NOMO-1 (cell line): Measurements from ENCODE around the gene MED26.

Source experiments
- DNase-seq, 2 experiments: peaks; one replicate each; lab custom pipeline; 2025; ENCODE audit not compliant: unreplicated experiment in 2 of 2; lab: John Stamatoyannopoulos, UW

MED26 gene

GRCh38 chr19:16618248-16618647 lies 9.8 kb downstream of the MED26 start:
- DNase-seq, result no peak

DNA sequence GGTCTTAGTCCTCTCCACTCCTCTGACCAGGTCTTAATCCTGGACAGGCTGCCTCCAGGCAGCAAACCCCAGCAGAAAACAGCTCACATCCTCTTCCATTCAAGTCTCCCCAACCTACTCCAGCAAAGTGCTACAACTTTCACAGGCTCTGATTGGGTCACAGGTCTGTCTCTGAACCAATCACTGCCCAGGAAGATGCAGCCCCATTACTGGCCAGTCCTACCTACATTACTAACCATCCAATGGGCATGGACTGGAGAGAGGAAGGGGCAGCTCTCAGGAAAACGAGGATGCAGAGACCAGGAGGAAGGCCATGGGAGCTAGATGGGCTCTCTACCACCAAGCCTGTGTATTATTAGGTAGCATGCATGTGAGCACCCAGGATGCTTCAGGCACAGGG lies 12.2 kb downstream of the MED26 start:
- DNase-seq, result no peak

DNA sequence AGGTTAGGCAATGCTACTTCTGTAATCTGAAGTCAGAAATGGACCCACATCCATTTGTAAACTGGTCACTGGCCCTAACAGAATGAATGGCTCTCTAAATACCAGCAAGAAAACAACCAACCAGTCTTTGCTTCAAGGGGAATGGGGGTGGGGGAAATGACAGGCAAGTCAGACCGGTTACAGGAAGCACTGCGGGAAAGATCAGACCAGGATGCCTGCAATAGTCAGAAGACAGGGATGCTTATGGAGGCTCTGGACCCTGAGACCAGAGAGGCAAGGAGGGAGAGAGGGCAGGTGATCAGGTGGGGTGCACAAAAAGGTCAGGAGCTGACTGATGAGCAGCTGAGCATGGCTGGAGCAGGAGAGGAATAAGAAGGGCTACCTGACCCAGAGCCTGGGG lies 13.1 kb downstream of the MED26 start:
- DNase-seq, result no peak

DNA sequence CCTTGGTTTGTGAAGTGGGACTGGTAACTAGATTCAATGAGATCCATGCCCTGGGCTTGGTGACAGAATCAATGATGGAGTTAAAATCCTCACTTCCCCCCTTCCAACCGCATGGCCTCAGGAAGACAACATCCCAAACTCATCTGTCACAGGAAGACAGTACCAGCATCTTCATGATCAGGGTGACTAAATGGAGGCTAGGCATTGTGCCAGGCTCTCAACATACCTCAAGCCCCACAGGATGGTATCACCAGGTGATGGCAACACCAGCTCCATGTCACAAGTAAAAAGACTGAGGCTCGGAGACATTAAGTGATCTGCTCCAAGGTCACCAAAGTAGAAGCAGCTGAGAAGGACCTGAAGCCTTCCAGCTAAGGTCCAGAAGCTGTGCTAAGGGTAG lies 14.2 kb downstream of the MED26 start:
- DNase-seq, result no peak

DNA sequence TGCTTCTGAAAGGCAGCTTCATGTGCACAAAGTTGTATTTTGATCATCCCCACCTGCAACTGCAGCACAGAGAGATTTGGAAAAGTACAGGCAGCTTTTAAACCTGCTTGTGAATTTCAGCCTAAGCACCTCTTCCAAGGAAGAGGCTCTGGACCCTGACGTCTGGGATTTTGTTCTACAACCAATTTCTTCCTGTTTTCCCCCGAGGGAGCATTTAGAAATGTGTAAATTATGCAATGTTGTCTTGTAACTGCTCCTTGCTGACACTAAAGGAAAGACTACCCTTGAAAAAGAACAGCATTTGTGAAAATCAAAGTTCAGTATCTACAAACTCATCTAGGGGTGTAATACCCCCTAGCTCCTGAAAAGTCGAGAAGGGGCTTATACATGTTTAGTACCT lies 15.4 kb downstream of the MED26 start:
- peak in 1 of 2 experiments; percentile 30 for DNase-seq

DNA sequence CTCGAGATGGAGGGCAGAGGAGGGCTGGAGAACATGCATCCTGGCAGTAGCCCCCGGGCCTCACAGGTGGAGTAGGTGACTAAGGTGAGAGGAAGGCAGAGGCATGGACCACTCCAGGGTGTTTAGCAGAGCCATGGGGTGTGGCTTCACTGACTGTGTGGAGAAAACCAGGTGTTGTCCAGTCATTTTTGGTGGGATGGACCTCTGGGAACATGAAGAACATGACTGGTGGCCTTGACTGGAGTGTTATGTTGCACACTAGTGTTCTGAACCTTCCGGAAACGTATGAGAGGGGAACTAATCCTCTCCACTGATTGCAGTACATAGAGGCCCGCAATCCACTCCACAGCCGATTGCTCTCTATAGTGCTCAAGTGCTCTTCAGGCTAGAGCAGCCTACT lies 16.9 kb downstream of the MED26 start:
- no peak for DNase-seq

- DNase-seq, result no peak
These were observed 18.3 kb downstream of the MED26 start for GRCh38 chr19:16609511-16610200.

DNA sequence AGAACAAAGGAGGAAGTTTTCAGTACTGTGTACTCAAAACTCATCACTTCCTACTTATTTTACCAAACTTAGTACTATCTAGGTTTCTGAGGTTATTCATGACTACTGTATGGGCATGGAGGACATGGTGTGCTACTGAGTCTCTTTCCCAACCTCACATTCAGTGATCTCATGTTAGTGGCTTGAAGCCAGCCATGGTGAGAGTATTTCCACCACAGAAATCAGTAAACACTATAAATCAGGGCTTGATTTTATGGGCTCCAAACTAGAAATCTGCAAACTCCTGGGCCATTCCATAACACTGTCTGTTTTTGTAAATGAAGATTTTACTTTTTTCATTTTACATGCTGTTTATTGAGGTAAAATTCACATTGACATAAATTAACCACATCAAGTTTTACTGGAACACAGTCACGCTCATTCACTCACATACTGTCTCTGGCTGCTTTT lies 19.7 kb downstream of the MED26 start:
- DNase-seq, result peak; percentile 16 to 76

GRCh38 chr19:16607819-16608218 lies 20.2 kb downstream of the MED26 start:
- DNase-seq, result no peak

GRCh38 chr19:16605553-16605994 lies 22.4 kb downstream of the MED26 start:
- DNase-seq, result no peak

GRCh38 chr19:16605115-16605514 lies 22.9 kb downstream of the MED26 start:
- no peak for DNase-seq

- DNase-seq, result no peak
These were observed 23.4 kb downstream of the MED26 start for GRCh38 chr19:16604615-16605014.

- DNase-seq, result no peak
These were observed 24.9 kb downstream of the MED26 start for GRCh38 chr19:16603090-16603489.

GRCh38 chr19:16601378-16602052 lies 26.5 kb downstream of the MED26 start:
- no peak for DNase-seq

DNA sequence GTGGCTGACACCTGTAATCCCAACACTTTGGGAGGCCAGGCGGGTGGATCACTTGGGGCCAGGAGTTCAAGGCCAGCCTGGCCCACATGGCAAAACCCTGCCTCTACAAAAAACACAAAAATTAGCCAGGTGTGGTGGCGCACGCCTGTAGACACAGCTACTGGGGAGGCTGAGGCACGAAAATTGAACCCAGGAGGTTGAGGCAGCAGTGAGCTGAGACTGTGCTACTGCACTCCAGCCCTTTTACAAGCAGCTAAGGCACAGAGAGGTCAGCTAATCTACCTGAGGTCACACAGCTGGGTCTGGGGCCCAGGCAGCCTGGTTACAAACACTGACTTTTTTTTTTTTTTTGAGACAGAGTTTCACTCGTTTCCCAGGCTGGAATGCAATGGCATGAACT lies 27.2 kb downstream of the MED26 start:
- no peak for DNase-seq

GRCh38 chr19:16599655-16600346 lies 28.2 kb downstream of the MED26 start:
- DNase-seq, result no peak

DNA sequence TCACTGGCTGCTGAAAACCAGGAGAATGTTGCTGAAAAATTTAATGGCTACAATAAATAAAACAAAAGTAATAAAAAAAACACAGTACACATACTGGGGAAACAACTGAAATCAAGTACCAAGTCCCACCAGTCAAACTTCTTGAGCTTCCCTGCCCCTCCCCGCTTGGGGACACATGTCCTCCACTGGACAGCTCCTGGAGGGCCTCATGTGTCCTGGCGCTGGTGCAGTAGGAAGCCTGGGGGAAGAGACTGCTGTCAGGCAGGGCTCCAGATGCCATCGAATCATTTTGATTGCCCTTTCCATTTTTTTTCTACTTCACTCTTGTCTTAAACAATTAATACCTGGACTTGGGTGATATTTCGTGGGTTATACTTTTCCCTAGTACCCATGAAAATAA lies 29.2 kb downstream of the MED26 start:
- no peak for DNase-seq

- DNase-seq, result no peak
These were observed 31.6 kb downstream of the MED26 start for GRCh38 chr19:16596399-16596798.

- DNase-seq, result no peak
These were observed 32.9 kb downstream of the MED26 start for GRCh38 chr19:16595097-16595496.

DNA sequence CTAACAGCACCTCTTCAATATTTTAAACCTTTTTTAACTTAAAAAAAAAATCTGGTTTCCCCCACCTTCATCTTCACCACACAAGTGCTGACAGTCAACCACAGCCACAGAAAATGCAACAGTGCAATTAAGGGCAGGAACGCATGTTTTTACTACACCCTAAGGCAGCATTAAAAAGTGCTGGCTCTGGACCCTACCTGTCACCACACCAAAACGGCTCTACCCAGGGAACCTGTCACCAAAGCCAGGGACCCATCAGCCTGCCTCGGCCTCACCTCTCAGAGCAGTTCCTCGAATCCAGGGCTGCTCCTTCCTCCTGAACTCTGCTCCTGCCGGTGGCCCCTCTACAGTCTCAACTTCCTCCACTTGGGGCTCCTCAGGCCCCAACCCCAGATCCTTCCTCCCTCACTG lies 33.3 kb downstream of the MED26 start:
- no peak for DNase-seq

GRCh38 chr19:16594131-16594586 lies 33.8 kb downstream of the MED26 start:
- DNase-seq, result peak; percentile 9 to 33

- no peak for DNase-seq
These were observed 34.8 kb downstream of the MED26 start for GRCh38 chr19:16593181-16593580.
